HG03039 (cell line): ENCODE results near the gene LRRC43.
A peak's percentile ranks its signal among the peaks of the same experiment; 100 is the strongest.

Experiments
- ATAC-seq: cut with Tn5 transposase; IDR thresholded peaks from one replicate; pipeline ENCODE4 v1.9.1; 2021; ENCODE audit warnings: mild to moderate bottlenecking, moderate library complexity; ENCODE audit not compliant: unreplicated experiment

The LRRC43 gene

DNA sequence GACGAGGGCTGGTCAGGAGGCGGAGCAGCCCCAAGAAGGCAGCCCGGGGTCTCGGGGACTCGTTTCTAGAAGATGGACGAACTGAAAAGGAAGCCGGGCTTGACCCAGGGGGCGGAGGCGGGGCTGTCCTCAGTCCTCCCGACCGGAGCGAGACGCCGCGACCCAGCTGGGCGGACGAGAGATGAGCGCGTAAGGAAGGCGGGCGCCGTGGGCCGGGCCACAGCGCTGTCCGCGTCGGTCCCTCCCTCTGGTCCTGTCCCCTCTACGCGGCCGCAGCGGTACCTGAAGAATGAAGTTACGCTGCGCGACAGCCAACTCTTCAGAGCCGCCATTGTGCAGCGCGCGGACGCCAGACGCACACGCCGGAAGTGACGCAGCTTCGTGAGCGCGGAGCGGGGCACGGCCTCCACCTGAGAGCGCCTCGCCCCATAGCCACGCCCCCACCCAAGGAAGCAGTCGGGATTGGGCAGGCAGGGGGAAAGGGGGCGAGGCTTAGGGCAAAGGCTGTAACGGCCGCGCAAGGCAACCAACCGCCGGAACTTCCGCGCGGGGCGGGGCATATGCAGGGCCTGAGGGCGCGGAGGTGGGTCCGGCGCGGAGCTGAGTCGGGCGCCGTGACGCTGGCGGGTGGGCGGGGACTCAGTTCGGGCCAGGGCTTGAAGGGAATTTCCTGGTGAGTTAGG lies 42.9 kb downstream of the LRRC43 start, which contains the start of gene DIABLO:
DIABLO (minus strand) TSS at position 370 of the 683 bp plus-strand sequence; CDS start at position 332, 38 bp downstream.
- ATAC-seq, result peak; percentile 89

DNA sequence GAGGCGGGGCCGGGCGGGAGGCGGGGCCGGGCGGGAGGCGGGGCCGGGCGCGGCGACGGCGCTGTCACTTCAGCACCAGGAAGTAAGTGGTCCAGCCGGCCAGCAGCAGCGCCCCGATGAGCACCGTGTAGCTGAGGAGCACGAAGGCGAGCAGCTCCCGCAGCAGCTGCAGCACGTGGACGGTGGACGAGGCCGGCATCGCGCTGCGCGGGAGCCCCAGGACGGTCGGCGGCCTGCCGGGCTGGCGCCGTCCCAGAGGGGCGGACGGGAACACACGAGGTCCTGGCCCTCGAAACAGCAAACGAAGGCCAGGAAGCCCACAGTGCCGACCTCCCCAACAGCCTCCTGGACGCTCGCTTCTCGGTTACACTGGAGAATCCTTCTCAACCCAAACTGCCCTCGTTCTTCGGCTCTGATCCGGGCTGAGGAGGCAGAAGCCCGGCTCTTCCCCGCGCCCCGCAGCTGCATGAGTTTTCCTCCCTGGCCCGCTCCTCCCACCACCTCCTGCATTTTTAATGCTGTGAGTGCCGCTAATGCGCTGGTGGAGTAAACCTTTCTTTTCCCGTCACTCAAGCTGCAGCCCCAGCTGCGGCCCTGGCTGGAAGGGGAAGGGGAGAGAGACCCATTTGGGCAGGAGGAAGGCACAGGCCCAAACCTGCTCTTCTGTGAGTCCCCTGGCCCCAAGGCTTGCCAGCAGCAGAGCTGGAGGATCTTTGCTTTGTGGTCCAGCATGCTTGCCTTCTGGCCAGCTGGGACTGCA lies 43.6 kb downstream of the LRRC43 start:
- no peak for ATAC-seq

DNA sequence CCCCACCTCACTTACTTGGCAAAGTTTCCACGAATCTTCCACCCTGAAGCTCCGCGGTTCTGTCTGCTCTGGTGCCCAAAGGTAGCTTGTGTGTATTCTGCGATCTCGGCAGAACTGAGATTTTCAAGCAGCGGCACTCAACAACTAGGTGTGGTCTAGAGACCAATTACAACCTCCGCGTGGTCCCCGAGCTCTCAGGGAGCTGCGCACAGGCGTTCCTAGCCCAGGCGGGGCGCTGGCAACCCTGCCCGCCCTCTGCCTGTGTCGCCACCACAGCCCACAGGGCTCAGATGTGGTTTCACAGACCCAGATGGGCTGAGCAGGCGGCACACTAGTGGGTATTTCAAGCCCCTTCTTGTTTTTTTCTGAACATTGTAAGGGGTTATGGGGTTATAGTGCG lies 44.4 kb downstream of the LRRC43 start:
- ATAC-seq, result no peak

DNA sequence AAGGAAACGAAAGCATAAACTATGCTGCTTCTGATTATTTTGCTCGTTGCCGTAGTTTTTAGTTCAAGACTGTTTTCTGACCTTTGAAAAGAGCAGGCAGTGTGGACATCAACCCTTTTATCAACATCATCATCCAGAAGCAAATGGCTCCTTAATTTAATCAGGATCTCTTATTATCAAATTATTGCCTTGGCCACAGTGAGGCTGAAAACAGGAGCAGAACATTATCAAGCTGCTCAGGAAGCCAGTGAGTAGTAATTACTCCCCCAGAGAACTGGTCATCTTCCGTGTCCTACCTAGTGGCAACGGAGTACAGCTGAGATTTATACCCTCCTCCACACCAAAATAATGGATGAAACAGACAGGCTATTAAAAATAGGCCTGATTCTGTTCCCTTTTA lies 45.2 kb downstream of the LRRC43 start:
- no peak for ATAC-seq

DNA sequence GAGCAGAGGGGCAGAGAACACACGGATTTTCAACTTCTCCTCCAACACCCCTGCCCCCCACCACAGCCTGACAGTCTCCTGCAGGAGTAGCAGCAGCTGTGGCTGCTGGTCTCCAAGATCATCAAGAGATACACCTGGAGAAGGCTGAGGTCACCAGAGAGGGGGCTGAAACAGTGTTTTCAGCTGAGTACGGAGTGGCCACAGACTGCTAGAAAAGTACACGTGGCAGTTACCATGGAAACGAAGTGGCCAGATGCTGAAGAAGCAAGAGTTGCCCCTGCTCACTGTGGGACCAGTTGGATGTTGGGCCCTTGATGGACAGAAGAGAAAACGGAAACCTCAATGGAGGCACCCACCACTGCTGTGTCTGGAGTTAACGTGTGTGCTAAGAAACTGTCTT lies 47.9 kb downstream of the LRRC43 start:
- no peak for ATAC-seq

DNA sequence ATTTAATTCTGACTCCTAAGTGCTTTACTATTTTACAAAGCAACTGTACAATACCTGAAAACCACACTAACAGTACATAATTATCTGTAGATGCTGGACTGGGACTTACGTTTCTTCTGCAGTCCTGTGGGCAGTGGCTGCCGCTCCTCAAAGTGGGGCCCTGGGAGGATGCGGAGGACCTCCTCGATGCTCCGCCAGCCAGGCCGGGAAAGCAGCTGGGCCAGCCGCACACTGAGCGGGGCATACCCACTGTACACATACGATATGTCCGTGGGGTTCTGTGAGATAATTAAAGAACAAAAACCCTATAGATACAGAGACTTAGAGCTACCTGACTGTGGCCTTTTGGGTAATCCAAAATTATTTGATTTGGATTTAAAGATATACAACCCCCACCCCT lies 49.8 kb downstream of the LRRC43 start:
- ATAC-seq, result no peak

DNA sequence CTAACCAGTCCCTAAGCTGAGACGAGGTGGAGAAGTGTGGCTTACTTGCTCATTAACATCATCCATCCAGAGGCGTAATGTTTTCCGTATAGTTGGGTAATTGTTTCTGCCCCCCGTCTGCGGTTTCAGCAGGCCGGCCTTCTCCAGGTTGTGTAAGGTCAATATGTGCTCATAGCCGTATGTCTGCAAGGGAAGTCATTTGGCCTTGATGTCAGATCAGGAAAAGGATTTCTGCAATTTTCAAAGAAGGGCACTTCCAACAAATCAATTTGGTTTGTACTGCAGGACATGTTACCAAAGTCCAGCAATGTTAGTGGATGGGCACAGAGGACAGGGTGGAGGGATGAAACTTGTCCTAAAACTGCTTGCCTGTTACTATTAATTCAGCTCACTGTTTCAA lies 52.8 kb downstream of the LRRC43 start:
- ATAC-seq, result no peak

DNA sequence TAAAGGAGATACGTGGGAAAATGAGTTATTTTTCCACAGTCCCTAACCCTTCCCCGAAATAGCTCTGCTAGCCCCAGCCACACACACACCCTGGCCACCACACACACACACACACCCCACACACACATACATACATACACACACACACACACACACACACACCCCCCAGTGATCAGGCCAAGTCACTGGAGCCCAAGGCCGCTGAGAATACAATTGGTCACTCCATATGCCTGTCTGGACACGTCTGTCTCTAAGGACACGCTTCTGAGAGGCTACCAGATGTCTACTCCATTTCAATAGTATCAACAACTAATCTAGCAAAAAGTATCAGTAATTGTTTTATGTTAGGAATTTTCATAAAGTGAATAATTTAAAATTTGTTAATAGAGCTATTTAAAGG lies 55.9 kb downstream of the LRRC43 start:
- no peak for ATAC-seq

DNA sequence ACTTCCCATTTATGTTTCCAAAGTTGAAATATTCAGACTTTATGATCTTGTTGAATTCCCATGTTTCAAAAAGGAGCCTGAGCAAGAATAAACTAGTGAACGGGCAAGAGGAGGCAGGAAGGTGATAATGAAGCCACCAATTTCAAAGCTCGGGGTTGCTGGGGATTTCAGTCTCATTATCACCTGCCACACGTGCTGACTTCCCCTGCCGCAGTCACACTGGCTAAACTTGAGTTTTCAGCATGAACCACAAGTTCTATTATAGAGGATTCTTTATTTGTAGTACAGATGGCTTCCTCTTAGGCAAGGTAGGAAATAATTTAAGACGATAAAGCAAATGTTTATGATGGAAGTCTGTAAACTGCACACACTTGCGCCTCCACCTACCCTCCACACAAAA lies 61.0 kb downstream of the LRRC43 start:
- no peak for ATAC-seq

DNA sequence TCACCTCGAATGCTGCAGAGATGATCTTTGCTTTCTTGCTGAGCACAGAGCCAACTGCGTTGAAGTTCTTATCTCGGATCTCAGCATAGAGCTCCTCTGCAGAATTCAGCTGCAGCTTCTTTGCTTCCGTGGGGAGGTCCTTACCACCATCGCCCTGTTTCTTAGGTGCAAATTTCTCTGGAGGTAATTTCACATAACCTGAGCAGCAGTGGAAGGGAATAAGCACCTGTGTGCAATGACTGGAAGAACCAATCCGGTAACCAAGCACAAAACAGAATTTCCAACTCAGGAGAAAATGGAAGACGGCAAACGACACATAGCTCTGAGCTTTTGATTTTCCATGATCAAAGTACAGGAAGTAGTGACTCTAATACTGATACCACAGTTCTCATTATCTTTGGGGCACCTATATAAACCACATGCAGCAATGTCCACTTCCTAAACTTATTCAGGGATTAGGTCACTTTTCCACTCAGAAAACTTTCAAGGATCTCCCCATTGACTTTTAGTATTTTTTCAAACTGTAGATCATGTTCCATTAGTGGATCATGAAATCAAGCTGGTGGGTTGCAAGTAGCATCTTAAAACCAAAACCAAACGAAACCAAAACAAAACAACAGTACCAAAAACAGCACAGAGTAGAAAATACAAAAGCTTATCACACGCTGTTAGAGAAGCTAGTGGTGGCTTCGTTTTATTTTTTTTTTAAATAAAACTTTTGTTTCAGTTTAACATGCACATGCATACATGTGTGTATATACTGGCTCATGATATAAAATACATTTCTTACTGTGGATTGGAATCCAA lies 61.8 kb downstream of the LRRC43 start:
- no peak for ATAC-seq

DNA sequence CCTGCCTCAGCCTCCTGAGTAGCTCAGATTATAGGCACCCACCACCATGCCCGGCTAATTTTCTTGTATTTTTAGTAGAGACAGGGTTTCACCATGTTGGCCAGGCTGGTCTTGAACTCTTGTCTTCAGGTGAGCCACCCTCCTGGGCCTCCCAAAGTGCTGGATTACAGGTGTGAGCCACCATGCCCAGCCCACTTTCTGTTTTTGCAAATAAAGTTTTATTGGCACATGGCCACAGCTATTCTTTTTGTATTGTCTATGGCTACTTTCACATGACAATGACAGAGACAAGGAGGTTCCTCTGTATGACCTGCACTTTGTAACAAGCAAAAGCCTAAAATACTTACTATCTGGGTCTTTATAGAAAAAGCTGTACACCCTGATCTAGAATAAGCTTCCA lies 62.6 kb downstream of the LRRC43 start:
- no peak for ATAC-seq

DNA sequence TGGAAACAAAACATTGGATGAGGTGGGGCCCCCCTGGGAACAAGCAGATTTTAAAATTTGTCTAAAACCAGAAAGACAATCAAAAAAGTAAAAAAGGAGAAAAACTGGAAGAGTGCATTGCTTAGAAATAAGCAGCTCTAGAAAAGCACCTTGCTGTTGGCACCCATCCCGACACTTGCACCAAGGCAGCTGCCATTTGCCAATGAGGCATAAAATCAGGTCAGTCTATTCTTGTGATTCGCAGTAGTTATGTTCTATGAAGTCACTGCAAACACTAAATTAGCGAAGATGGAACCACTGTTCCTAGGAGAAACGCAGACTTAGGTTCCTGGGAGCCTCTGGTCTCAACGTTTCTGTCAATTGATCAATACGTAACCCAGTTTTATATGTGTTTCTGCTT lies 67.1 kb downstream of the LRRC43 start:
- ATAC-seq, result no peak

DNA sequence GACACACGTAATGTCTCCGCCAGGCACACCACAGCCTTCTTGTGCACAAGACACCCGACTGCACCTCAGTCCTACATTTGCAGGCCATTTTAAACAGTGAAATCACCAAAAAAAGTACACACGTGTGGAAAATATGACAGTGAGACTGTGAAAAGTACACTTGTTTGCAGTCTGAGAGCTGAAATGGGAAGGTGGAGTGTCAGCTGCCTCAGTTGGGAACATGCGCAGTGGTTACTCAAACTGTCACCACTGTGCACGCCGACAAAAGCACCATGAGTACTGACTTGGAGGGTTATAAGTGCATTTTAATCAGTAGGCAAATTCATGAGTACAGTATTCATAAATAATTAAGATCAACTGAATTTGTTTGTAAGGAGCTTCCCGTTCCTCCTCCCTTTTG lies 67.6 kb downstream of the LRRC43 start:
- ATAC-seq, result no peak
